Measurements from ENCODE around the gene BAHD1. TPM values are rescaled to one million over a fixed set of nuclear protein-coding genes. Genes with fewer than 3 reads are reported as not detected.

BAHD1 gene
- total RNA-seq, 4 donors from 2014 or later, result 11.6 to 29.6 (median 22.3) TPM

- peaks cover under 1 to 10% (median 6%) of the 10 kb centered on the region in 4 donors for H3K4me1 ChIP-seq
- WGBS, result 82% methylated on average over 7 of the region's 7 CpGs
- no peaks in the 10 kb centered on the region for H3K27me3 ChIP-seq
- TF ChIP-seq POLR2AphosphoS5 (IDR thresholded peaks at IDR 0.05) (no peak), CTCF (IDR thresholded peaks at IDR 0.05) (no peak), EP300 (IDR thresholded peaks at IDR 0.05) (no peak), POLR2A (IDR thresholded peaks at IDR 0.05; ENCODE audit: low read depth) (no peak)
- no peak for DNase-seq (ENCODE audit: extremely low spot score)
- H3K36me3 ChIP-seq, result peaks cover 51 to 99% (median 87%) of the 10 kb centered on the region in 4 donors
- intact Hi-C loops (cut with DNase I), result no loop called here
- no peak overlapping the region for H3K4me3 ChIP-seq
- no peaks in the 10 kb centered on the region for H3K9me3 ChIP-seq
- no peak overlapping the region for H3K27ac ChIP-seq (replicated peaks in 1 of 4)
These were observed 28.5 kb upstream of the BAHD1 start for GRCh38 chr15:40412095-40412759.

GRCh38 chr15:40413036-40413435 is 27.7 kb upstream of the BAHD1 start:
- no peaks in the 10 kb centered on the region for H3K27me3 ChIP-seq
- 94% methylated on average over 8 of the region's 9 CpGs for WGBS
- H3K9me3 ChIP-seq, result no peaks in the 10 kb centered on the region
- intact Hi-C loops (cut with DNase I), result no loop called here
- TF ChIP-seq POLR2A (IDR thresholded peaks at IDR 0.05; ENCODE audit: low read depth), result no peak
- TF ChIP-seq CTCF (IDR thresholded peaks at IDR 0.05), result no peak
- H3K4me3 ChIP-seq, result no peak overlapping the region
- H3K27ac ChIP-seq (replicated peaks in 1 of 4), result no peak overlapping the region
- peaks cover 0 to 2% (median 0%) of the 10 kb centered on the region in 4 donors for H3K4me1 ChIP-seq
- peaks cover 53 to 100% (median 85%) of the 10 kb centered on the region in 4 donors for H3K36me3 ChIP-seq
- DNase-seq (ENCODE audit: extremely low spot score), result no peak

GRCh38 chr15:40414816-40415215 is 25.9 kb upstream of the BAHD1 start:
- TF ChIP-seq POLR2A (IDR thresholded peaks at IDR 0.05; ENCODE audit: low read depth) (no peak), CTCF (IDR thresholded peaks at IDR 0.05) (no peak), POLR2AphosphoS5 (IDR thresholded peaks at IDR 0.05) (no peak)
- no peaks in the 10 kb centered on the region for H3K9me3 ChIP-seq
- H3K4me3 ChIP-seq, result no peak overlapping the region
- H3K27ac ChIP-seq (replicated peaks in 1 of 4), result no peak overlapping the region
- WGBS, result 82% methylated on average over 4 of the region's 7 CpGs
- peaks cover 57 to 96% (median 80%) of the 10 kb centered on the region in 4 donors for H3K36me3 ChIP-seq
- H3K27me3 ChIP-seq, result no peaks in the 10 kb centered on the region
- DNase-seq (ENCODE audit: extremely low spot score), result no peak
- intact Hi-C loops (cut with DNase I), result no loop called here
- peaks cover 0 to under 1% (median 0%) of the 10 kb centered on the region in 4 donors for H3K4me1 ChIP-seq

GRCh38 chr15:40415226-40415625 is 25.5 kb upstream of the BAHD1 start:
- no peaks in the 10 kb centered on the region for H3K27me3 ChIP-seq
- DNase-seq (ENCODE audit: extremely low spot score), result no peak
- no peak for TF ChIP-seq POLR2A (IDR thresholded peaks at IDR 0.05; ENCODE audit: low read depth)
- no peaks in the 10 kb centered on the region for H3K9me3 ChIP-seq
- H3K27ac ChIP-seq (replicated peaks in 1 of 4), result no peak overlapping the region
- peaks cover 54 to 92% (median 76%) of the 10 kb centered on the region in 4 donors for H3K36me3 ChIP-seq
- intact Hi-C loops (cut with DNase I), result no loop called here
- peaks cover 0 to 5% (median 4%) of the 10 kb centered on the region in 4 donors for H3K4me1 ChIP-seq
- no peak overlapping the region for H3K4me3 ChIP-seq
- 88% methylated on average over 7 of the region's 10 CpGs for WGBS

- Histone ChIP-seq H3K9me3 (no peaks in the 10 kb centered on the region), H3K4me1 (peaks cover 7 to 13% (median 12%) of the 10 kb centered on the region in 4 donors), H3K27me3 (no peaks in the 10 kb centered on the region), H3K4me3 (no peak overlapping the region), H3K36me3 (peaks cover 46 to 84% (median 68%) of the 10 kb centered on the region in 4 donors), H3K27ac (replicated peaks in 1 of 4) (no peak overlapping the region)
- 85% methylated on average over 8 of the region's 14 CpGs for WGBS
- intact Hi-C loops (cut with DNase I), result no loop called here
- TF ChIP-seq POLR2A (IDR thresholded peaks at IDR 0.05; ENCODE audit: low read depth) (no peak), POLR2AphosphoS5 (IDR thresholded peaks at IDR 0.05) (no peak), CTCF (IDR thresholded peaks at IDR 0.05) (no peak), EP300 (IDR thresholded peaks at IDR 0.05) (no peak)
- DNase-seq (ENCODE audit: extremely low spot score), result no peak
These were observed 24.7 kb upstream of the BAHD1 start for GRCh38 chr15:40416056-40416455.
